ENCODE measurements around the gene LMAN2L.

GRCh38 chr2:96692094-96692971 lies 47.5 kb downstream of the LMAN2L start:
- TF ChIP-seq, protein P1, sequence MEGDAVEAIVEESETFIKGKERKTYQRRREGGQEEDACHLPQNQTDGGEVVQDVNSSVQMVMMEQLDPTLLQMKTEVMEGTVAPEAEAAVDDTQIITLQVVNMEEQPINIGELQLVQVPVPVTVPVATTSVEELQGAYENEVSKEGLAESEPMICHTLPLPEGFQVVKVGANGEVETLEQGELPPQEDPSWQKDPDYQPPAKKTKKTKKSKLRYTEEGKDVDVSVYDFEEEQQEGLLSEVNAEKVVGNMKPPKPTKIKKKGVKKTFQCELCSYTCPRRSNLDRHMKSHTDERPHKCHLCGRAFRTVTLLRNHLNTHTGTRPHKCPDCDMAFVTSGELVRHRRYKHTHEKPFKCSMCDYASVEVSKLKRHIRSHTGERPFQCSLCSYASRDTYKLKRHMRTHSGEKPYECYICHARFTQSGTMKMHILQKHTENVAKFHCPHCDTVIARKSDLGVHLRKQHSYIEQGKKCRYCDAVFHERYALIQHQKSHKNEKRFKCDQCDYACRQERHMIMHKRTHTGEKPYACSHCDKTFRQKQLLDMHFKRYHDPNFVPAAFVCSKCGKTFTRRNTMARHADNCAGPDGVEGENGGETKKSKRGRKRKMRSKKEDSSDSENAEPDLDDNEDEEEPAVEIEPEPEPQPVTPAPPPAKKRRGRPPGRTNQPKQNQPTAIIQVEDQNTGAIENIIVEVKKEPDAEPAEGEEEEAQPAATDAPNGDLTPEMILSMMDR (conservative IDR thresholded peaks at IDR 0.05; ENCODE audit: low read depth, low read length), result no peak
- no peak for TF ChIP-seq EZH2 (IDR thresholded peaks at IDR 0.05; ENCODE audit: borderline replicate concordance, low read depth, low read length, poor library complexity, severe bottlenecking)

Measured in A673 (cell line).